Measurements from ENCODE around the gene EIF3K. TPM values are rescaled to one million over a fixed set of nuclear protein-coding genes. Genes with fewer than 3 reads are reported as not detected.

Gene EIF3K
- total RNA-seq, 1 experiment from 2014 or later, result 2,011 TPM

DNA sequence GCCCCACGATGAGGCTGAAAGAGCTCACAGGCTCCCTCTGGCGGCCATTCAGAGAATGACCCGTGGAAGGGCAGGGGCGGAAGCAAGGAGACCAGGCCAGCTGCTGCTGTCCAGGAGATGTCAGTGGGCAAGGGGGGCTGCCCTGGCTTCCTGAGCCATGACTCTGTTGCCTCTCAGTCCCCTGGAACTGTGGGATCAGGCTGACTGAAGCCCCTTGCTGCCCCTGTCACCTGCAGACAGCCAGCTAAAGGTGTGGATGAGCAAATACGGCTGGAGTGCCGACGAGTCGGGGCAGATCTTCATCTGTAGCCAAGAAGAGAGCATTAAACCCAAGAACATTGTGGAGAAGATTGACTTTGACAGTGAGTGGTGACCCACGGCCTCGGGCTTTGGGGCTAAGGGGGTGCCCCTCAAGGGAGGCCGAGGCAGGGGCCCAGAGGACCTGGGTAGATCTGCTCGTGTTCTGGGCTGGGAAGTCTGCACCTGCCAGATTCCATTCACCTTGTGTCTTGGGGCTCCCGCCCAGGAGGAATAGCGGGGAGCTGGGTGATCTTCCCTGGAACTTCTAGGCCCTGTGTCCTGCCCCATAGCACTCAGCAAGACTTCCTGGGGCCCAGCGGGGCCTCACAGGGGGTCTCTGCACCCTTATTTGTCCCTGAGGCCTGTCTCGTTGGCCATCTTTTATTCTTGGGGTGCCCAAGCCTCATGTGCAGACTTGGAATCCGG lies 15.9 kb downstream of the EIF3K start:
- Histone ChIP-seq H3K4me1 (ENCODE audit: control insufficient read depth, insufficient read depth, low read length) (peaks cover 4% of the 10 kb centered on the region; the same call in 1 of the 2 replicates), H3K36me3 (ENCODE audit: control insufficient read depth, insufficient read depth, low read length) (peaks cover 27% of the 10 kb centered on the region), H3K27ac (ENCODE audit: low read length) (no peak overlapping the region), H3K4me3 (ENCODE audit: low read depth in 2 of 2, low read length in 2 of 2) (no peak overlapping the region), H3K9me3 (ENCODE audit: control insufficient read depth, insufficient read depth, low read depth, low read length) (no peaks in the 10 kb centered on the region), H3K27me3 (ENCODE audit: control insufficient read depth, insufficient read depth, low read length) (no peaks in the 10 kb centered on the region)
- TSS peak; percentile 24 for BruUV-seq (replicated peaks)
- ChIA-PET POLR2A (interaction anchor here (0.5 to 2.0 kb wide), 13 partner anchors 12 to 1830 kb away, joined by 3 to 6 read pairs (median 4); partner anchors contain the start of genes ACTN4, EIF3K, FAM98C and MAP4K1), CTCF (interaction anchor here (0.5 to 3.1 kb wide), 52 partner anchors 7 to 1692 kb away, joined by 3 to 66 read pairs (median 5); partner anchors contain the start of genes ACTN4, EIF3K, FAM98C and GGN)
- TF ChIP-seq SIN3A (IDR thresholded peaks at IDR 0.05; ENCODE audit: borderline replicate concordance, insufficient read depth, low read depth, low read length), result no peak
- TF ChIP-seq, protein P1, sequence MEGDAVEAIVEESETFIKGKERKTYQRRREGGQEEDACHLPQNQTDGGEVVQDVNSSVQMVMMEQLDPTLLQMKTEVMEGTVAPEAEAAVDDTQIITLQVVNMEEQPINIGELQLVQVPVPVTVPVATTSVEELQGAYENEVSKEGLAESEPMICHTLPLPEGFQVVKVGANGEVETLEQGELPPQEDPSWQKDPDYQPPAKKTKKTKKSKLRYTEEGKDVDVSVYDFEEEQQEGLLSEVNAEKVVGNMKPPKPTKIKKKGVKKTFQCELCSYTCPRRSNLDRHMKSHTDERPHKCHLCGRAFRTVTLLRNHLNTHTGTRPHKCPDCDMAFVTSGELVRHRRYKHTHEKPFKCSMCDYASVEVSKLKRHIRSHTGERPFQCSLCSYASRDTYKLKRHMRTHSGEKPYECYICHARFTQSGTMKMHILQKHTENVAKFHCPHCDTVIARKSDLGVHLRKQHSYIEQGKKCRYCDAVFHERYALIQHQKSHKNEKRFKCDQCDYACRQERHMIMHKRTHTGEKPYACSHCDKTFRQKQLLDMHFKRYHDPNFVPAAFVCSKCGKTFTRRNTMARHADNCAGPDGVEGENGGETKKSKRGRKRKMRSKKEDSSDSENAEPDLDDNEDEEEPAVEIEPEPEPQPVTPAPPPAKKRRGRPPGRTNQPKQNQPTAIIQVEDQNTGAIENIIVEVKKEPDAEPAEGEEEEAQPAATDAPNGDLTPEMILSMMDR (IDR thresholded peaks at IDR 0.05), result no peak
- TF ChIP-seq TCF7L2 (IDR thresholded peaks at IDR 0.05; ENCODE audit: low read depth, low read length), result no peak
- TF ChIP-seq, protein P2, sequence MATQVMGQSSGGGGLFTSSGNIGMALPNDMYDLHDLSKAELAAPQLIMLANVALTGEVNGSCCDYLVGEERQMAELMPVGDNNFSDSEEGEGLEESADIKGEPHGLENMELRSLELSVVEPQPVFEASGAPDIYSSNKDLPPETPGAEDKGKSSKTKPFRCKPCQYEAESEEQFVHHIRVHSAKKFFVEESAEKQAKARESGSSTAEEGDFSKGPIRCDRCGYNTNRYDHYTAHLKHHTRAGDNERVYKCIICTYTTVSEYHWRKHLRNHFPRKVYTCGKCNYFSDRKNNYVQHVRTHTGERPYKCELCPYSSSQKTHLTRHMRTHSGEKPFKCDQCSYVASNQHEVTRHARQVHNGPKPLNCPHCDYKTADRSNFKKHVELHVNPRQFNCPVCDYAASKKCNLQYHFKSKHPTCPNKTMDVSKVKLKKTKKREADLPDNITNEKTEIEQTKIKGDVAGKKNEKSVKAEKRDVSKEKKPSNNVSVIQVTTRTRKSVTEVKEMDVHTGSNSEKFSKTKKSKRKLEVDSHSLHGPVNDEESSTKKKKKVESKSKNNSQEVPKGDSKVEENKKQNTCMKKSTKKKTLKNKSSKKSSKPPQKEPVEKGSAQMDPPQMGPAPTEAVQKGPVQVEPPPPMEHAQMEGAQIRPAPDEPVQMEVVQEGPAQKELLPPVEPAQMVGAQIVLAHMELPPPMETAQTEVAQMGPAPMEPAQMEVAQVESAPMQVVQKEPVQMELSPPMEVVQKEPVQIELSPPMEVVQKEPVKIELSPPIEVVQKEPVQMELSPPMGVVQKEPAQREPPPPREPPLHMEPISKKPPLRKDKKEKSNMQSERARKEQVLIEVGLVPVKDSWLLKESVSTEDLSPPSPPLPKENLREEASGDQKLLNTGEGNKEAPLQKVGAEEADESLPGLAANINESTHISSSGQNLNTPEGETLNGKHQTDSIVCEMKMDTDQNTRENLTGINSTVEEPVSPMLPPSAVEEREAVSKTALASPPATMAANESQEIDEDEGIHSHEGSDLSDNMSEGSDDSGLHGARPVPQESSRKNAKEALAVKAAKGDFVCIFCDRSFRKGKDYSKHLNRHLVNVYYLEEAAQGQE (IDR thresholded peaks at IDR 0.05; ENCODE audit: insufficient read depth in 1 of 2, low read depth in 2 of 2, low read length in 1 of 2), result no peak
- no peak for TF ChIP-seq POLR2AphosphoS5 (IDR thresholded peaks at IDR 0.05; ENCODE audit: low read depth, low read length)
- intact Hi-C loops (cut with micrococcal nuclease; ENCODE audit: unreplicated experiment), result loop anchor here (1.0 to 10.0 kb wide), 4 partner anchors 78 to 230 kb away; partner anchors contain the start of gene FAM98C
- in situ Hi-C loops (cut with HindIII; ENCODE audit: low pct_unique_long_range_greater_than_20kb, low sequenced_read_pairs), result no loop called here
- ATAC-seq (peak; percentile 73), DNase-seq (ENCODE audit: low read depth, low spot score) (no peak)

DNA sequence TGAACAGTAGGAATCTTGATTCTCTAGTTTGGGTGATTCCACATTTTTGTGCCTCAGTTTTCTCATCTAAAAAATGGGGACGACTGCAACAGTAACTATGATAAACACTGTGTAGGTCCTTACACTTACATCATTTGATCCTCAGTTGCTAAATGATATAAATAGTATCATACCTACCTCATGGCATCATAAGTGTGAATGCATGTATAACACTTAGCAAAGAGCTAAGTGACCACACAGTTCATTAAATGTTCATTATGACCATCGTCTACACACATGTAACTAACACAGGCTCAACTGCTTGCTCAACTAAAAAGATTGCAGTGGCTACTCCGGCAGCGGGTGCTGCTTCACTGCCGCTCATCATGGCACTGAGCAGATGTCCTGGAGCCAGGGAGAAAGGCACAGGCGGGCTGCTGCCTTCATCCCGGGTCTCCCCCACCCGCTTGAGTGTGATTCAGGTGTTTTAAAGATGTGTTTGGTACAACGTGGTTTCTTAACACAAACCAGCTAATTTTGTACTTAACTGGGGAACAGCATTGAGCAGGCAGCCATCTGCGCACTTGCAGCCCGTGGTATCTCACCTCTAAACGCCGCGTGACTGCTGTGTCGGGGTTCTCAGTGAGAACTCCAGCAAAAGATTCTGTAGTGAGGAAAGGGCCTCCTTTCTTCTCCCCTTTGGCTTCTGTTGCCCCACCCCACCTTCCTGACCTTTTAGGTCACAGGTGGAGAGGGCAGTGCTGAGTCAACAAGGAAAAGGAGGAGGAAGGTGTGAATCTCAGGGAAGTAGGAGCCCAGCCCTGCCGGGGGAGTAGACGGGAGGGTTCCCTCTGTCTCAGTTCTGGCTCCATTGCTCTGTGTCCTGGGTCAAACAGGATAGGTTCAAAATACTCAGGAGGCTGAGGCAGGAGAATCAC lies 16.8 kb downstream of the EIF3K start:
- BruUV-seq (replicated peaks), result no TSS peak
- Histone ChIP-seq H3K4me3 (ENCODE audit: low read depth in 2 of 2, low read length in 2 of 2) (no peak overlapping the region), H3K36me3 (ENCODE audit: control insufficient read depth, insufficient read depth, low read length) (peaks cover 25% of the 10 kb centered on the region), H3K27ac (ENCODE audit: low read length) (no peak overlapping the region), H3K4me1 (ENCODE audit: control insufficient read depth, insufficient read depth, low read length) (peaks cover 4% of the 10 kb centered on the region; the same call in 1 of the 2 replicates), H3K27me3 (ENCODE audit: control insufficient read depth, insufficient read depth, low read length) (no peaks in the 10 kb centered on the region), H3K9me3 (ENCODE audit: control insufficient read depth, insufficient read depth, low read depth, low read length) (no peaks in the 10 kb centered on the region)
- no peak for DNase-seq (ENCODE audit: low read depth, low spot score)
- TF ChIP-seq, protein P1 (IDR thresholded peaks at IDR 0.05), result no peak
- TF ChIP-seq, protein P2 (IDR thresholded peaks at IDR 0.05; ENCODE audit: insufficient read depth in 1 of 2, low read depth in 2 of 2, low read length in 1 of 2), result no peak
- TF ChIP-seq POLR2AphosphoS5 (IDR thresholded peaks at IDR 0.05; ENCODE audit: low read depth, low read length) (no peak), TCF7L2 (IDR thresholded peaks at IDR 0.05; ENCODE audit: low read depth, low read length) (no peak), SIN3A (IDR thresholded peaks at IDR 0.05; ENCODE audit: borderline replicate concordance, insufficient read depth, low read depth, low read length) (no peak)
- POLR2A ChIA-PET, result no interaction called here
- ATAC-seq, result no peak
- CTCF ChIA-PET, result interaction anchor here (1.0 to 3.1 kb wide), 7 partner anchors 11 to 1670 kb away, joined by 9 to 66 read pairs (median 22); partner anchors contain the start of genes ACTN4, EIF3K and MAP4K1
- intact Hi-C loops (cut with micrococcal nuclease; ENCODE audit: unreplicated experiment) (loop anchor here (10.0 kb wide), 1 partner anchor 231 kb away; the partner anchor contains the start of gene FAM98C), in situ Hi-C loops (cut with HindIII; ENCODE audit: low pct_unique_long_range_greater_than_20kb, low sequenced_read_pairs) (no loop called here)
